GM19328 (cell line): ENCODE measurements around the gene ZNF469.
"Not testable (repeated sequence)": the region's sequence is repeated elsewhere in the genome, so short reads cannot be mapped to it uniquely, and the experiment has no call there.

ENCODE experiments used
- ATAC-seq: cut with Tn5 transposase; IDR thresholded peaks from one replicate; pipeline ENCODE4 v1.9.1; 2021; ENCODE audit warnings: mild to moderate bottlenecking, moderate library complexity; ENCODE audit not compliant: unreplicated experiment

ZNF469 gene

DNA sequence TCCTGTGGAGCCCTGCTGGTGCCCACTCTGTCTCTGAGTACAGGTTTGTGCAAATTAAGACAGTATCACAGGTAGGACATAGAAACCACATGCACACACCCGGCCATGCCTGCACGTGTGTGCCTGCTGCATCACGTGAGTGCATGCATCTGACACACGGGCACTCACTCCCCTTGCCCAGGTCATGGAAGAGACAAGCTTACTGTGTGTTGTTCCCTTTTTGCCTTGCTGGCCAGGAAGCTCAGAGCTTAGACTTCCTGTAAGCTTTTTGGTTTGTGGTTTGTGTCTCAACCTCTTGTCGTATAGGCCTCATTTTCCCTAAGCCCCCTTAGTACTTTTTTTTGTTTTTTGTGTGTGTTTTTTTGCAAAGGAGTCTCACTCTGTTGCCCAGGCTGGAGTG lies 25.0 kb downstream of the ZNF469 start:
- ATAC-seq, result no peak

DNA sequence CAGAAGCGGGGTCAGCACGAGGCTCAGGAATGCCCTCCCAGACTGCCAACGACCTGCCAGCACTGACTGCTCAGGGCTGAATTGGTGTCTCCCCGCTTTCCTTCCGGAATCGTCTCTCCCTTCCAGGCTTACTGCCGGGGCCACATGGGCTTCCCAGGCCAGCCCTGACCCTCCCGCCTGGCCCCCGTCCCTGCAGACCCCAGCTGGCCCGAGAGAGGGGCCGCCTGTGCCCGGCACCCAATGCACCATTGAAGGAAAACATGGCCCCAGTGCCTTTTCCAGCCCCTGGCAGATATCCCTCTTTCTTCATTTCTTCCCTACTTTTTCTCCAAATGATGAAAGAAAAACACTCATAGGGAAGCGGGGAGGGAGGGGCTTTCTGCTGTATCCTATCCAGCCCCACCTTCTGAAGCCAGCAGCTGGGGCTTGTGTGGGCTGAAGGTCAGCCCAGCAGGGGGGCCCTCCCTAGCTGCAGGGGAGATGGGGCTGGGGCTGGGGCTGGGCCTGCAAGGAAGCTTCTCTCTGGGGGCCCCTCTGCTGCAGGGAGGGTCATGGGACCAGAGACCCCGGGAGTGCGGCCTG lies 25.9 kb downstream of the ZNF469 start:
- no peak for ATAC-seq

DNA sequence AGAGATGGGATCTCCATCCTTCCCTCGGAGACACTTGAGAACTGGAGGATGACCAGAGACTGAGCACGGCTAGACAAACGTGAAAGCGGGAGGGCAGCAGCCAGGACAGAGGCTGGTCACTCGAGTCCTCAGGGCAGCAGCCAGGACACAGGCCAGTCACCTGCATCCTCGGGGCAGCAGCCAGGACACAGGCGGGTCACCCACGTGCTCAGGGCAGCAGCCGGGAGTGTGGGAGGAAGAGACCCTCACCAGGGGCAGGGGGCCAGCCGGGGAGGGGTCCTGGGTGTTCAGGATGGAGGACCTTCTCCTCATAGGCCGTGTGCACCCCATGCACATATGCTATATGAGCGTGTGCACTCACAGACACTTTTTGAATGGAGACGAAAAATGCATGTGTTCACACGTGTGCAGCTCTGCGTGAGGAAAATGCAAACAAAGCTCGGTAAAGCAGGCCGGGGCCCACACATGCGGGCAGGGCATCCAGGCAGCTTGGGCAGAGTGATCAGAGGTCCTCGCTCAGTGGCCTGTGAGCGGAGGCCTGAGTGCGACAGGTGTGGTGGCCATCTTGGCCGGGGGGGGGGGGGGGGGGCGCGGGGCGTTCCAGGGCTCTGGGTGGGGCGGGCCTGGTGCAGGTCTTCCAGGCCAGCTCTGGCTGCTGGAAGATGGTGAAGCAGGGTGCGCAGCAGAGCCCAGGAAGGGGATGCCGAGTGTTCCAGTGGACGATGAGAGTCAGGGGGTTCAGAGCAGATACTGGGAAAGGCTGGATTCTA lies 26.7 kb downstream of the ZNF469 start:
- ATAC-seq, result no peak

DNA sequence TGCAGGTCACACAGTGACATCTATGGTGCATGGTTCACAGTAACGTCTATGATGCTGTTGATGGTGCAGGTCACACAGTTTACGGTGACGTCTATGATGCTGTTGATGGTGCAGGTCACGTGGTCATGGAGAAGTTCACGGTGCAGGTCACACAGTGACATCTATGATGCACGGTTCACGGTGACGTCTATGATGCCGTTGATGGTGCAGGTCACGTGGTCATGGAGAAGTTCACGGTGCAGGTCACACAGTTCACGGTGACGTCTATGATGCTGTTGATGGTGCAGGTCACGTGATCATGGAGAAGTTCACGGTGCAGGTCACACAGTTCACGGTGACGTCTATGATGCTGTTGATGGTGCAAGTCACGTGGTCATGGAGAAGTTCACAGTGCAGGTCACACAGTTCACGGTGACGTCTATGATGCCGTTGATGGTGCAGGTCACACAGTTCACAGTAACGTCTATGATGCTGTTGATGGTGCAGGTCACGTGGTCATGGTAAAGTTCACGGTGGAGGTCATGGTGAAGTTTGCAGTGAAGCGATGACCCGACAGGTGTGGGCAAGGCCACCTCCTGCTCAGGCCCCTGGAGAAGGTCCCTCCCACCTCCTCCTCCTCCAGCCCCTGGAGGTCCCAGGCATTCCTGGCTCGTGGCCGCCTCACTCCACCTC lies 27.7 kb downstream of the ZNF469 start:
- ATAC-seq, result not testable (repeated sequence)

DNA sequence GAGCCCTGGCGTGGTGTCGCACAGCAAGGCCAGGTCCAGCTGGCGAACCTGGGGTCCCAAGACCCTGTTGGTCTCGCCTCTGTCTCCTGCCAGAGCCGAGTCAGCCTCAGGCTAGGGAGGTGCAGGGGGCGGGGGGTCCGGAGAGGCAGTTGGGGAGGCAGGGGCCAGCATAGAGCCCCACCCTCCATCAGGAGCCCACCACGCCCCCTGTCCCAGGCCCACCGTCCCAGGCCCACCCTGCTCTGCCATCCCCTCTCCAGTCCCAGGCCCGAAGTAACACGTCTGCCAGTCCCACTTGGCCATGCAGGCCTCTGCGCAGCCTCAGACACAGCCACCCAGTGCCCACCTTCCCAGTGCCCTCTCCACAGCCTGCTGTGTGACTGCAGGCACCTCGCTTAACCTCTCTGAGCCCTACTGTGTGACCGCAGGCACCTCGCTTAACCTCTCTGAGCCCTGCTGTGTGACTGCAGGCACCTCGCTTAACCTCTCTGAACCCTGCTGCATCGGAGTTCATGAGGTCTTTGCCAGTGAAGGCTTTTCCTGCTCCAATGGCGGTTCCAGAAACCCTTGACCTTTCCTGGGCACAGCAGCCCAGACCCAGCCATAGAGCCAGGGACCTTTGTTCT lies 29.3 kb downstream of the ZNF469 start:
- ATAC-seq, result no peak

DNA sequence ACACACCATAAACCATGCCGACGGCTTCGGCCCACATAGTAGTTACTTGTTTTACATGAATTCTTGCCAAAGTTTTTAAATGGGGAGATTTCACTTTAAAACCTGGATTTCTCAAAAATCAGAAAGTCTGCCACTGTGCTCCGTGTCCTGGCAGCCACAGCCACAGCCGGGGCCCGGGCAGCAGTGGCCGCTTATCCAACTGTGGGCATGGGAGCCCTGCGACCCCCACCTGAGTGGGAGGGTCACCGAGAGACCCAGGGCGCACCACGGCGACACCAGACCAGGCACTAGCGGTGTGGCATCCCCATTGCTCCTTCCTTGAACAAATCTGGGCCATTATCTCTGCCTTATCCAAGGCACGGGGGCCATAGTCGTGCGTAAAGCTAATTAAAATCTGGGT lies 30.0 kb downstream of the ZNF469 start:
- no peak for ATAC-seq

DNA sequence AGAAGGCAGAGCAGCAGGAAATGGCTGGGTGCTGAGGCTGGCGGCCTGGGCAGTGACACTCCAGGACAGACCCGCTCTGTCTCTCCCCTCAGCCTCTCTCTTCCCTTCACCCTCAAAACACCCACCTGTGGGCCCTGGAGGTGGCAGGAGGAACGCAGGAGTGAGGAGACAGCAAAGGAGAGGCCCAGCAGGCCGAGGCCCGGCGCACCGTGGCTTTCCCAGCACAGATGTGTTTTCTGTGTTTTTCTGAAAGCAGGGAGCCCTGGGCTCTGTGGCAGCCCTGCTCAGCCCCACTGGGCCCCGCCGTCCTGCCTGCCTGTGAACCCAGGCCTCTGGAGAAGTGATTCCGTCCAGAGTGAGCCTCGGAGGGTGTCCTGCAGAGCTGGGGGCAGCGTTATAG lies 30.5 kb downstream of the ZNF469 start:
- ATAC-seq, result no peak

DNA sequence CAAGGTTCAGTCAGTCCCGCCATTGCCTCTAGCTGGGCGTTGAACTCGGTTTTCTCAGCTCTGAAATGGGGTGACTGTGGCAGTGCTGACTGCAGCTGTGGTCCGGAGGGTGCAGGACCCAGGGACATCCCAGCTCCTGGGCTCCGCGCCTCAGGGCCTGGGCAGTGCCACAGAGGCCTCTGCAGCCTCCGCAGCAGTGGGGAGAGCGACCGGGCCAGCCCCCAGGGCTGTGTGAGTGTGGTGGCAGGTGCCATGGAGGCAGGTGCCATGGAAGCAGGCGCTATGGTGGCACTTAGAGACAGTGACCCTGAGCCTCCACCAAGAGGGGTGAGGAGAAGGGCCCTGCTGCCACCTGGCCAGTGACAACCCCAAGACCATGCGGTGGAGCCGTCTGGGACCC lies 30.9 kb downstream of the ZNF469 start:
- no peak for ATAC-seq

DNA sequence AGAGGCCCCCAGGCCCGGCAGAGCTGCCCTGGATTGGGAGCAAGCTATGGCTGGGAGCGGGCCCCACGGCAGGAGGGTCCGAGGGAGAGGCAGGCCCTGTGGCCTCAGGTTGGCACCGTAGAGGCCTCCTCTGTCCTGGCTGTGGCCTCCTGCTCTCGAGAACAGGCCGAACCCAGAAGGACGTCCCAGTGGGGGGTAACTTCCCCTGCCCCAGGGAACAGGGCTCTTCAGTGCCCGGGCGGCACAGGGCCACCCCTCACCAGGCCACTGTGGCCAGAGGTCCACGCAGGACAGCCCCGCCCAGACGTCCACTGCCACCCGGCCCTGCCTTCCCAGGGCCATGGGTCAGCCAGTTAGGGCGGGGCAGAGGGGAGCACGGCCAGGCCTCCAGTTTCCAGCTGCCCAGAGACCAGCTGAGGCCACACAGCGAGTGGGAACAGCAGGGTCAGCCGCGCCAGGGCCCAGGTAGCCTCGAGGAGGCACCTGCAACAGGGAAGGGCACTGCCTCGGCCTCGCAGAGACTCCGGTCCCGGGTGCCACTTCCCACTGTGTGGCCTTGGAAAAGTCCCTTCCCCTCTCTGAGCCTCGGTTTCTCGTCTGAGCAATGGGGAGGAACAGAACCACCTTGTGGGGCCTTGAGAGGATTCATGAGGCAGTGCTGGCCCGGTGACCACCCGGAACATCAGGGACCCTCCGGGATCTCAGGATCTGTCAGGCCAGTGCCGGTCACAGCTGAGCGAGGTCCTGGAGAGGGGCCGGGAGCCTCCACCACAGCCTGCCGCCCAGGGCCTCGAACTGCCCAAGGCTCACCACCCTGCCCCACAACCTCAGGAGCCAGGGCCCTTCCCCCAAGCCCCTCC lies 32.0 kb downstream of the ZNF469 start:
- ATAC-seq, result no peak

DNA sequence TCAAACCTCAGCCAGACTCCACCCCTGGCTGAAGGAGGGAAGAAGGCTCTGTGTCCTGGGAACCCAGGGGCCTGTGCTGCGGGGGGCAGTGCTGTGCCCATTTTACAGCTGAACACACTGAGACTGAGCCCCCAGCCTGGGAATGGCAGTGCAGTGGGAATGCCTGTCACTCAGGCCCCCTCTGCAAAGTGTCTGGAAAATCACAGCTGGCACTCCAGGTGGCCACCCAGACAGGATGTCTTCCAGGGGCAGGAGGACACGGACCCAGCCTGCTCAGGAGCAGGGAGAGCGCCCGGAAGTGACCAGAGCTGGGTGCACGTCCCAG lies 32.6 kb downstream of the ZNF469 start:
- no peak for ATAC-seq

DNA sequence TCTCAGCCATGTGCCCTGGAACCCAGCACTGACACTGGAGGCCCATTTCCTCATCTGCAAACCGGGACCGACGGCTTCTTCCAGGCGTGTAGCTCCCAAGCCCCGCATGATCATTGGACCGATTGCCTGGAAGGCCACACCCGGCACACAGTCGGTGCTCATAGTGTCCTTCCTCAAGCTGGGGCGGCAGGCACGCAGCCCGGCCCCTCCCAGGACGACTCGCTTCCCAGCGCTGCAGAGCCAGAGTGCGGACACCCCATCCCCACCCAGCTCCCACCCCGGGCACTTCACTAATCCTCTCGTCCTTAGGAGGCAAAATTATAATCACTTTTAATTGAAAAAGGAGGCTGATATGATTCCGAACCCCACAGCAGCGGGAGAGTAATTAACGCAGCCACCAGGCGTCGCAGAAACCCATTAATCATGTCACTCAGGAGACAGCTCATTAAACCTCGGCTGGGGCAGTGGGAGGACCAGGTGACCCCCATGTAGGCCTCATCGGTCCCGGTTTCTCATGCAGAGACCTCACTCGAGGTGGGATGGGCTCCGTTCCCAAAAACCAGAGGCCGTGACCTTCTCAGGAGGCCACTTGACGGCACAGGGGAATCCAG lies 33.1 kb downstream of the ZNF469 start:
- ATAC-seq, result no peak

DNA sequence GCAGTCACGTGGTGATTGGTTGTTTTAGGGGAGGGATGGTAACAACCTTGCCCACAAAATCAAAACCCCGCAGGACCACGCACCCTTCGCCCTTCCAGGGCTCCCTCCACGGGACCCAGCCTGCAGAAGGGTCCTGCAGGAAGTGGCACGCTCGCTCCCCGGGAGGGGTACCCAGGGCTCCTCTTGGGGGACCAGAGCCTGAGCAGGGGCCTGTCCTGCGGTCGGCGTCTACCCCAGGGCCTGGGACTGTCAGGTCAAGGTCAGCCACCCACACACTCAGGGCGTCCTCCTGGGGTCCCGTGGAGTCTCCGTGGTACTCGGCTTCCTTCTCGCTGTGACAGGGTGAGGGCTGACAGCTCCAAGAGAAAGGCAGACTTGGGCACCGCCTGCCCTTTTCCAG lies 33.9 kb downstream of the ZNF469 start:
- ATAC-seq, result no peak

DNA sequence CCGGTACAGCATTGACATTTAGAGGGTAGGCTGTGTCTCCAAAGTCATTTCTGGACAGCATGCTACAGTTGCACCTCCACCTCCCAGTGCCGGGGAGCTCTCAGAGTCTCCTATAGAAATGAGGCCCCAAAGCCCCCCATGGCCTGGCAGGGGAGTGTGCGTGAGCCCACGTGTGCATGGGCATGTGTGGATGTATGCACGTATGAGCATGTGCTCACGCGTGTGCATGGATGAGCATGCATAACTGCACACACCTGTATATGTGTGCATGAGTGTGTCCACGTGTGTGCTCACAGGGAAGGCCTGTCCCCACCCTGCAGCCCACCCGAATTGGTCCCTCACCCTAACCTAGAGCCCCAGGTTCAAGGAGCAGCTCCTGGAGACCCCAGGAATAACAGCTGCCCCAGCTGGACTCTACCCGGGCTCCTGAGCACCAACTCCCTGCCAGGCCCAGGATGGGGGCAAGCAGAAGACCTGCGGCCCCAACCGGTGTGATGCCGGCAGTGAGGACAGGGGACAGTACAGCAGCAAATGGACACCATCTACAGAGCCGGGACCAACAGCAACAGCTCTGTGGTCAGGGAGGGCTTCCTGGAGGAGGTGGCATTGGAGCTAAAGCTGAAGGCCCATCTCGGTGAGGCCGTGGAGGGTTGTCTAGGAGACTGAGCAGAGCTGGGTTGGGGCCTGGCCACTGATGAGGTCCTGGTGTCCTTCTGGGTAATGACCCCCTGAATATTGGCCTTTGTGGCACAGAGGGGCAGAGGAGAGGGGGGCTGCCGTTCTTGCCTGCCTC lies 35.1 kb downstream of the ZNF469 start:
- no peak for ATAC-seq

DNA sequence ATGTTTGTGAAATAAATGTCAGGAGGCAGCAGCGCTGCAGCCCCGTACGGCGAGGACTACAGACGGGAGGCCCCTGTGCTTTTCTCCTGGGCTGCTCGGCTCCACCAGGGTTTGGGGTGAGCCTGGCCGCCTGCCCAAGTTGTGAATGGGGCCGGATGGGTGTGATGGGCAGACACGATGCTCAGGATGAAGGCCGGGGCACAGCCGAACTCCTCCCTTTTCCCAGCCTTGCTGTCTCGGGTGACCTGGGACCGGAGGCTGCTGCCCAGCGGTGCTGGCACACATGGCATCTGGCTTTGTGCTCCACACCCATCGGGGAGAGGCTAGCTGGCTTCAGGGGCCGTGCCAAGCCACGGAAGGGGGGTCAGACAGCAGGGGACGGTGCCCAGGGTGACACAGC lies 36.1 kb downstream of the ZNF469 start:
- no peak for ATAC-seq

DNA sequence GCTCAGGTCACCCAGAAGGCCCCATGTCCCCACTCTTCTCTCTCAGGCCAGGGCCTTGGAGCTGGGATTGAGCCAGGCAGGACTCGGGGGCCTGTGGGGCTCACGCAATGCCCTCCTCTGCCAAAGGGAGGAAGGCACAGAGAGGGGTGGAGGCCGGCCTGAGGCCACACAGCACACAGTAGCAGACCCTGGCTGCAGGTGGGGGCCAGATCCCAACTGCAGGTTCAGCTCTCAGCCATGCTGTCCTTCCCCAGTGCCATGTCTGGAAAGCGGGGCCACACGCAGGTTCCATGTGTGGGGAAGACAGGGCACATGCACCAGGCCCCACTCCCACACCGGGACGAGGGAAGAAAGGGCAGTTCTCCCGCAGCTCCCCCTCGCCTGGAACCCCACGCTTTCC lies 37.0 kb downstream of the ZNF469 start:
- ATAC-seq, result no peak

DNA sequence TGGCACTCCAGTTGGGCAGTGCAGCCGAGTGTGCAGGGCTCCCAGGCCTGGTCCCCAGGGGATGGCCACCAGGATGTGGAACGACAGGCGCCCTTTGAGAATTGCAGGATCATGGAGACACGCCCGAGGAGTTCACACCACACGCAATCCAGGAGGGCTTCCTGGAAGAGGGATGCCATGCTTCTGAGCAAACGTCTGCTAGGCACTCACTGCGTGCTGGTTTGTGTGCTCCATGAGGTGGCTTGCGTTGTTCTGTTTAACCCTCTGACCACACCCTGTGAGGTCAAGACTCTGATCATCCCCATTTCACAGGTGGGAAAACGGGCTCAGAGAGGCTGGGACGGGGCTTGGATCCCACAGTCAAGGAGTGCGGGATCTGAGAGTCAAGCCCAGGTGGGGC lies 37.7 kb downstream of the ZNF469 start:
- ATAC-seq, result no peak

DNA sequence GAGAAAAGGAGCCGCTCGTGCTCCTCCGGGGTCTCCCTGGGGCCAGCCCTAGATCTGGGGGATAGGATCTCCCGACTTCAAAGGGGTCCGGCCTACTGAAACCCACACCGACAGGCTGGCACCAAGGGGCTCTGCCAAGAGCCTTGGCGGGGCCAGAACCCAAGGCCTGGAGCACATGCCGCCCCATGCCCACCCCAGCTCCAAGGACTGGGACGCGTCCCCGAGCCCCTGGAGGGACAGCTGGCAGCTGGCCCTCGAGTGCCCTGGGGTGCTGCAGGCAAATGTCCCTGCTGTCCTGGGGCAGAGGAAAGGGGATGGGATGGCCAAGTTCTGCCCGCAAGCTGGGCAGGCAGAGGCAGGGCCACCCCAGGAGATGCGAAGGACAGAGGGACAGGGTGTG lies 38.5 kb downstream of the ZNF469 start:
- no peak for ATAC-seq

DNA sequence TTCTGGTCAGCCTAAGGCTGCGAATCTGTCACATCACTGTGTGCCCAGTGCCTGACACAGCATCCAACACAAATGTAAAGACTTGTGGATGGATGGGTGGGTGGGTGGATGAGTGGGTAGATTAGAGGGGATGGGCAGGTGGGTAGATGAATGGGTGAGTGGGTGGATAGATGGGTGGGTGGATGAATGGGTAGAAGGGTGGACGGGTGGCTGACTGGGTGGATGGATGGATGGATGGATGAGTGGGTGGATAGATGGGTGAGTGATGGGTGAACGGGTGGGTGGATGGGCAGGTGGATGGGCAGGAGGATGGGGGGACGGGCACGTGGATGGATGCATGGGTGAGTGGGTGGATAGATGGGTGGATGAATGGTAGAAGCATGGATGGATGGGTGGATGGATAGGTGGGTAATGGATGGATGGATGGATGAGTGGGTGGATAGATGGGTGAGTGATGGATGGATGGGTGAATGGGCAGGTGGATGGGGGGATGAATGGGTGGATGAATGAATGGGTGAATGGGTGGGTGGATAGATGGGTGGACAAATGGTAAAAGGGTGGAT lies 39.2 kb downstream of the ZNF469 start:
- no peak for ATAC-seq

DNA sequence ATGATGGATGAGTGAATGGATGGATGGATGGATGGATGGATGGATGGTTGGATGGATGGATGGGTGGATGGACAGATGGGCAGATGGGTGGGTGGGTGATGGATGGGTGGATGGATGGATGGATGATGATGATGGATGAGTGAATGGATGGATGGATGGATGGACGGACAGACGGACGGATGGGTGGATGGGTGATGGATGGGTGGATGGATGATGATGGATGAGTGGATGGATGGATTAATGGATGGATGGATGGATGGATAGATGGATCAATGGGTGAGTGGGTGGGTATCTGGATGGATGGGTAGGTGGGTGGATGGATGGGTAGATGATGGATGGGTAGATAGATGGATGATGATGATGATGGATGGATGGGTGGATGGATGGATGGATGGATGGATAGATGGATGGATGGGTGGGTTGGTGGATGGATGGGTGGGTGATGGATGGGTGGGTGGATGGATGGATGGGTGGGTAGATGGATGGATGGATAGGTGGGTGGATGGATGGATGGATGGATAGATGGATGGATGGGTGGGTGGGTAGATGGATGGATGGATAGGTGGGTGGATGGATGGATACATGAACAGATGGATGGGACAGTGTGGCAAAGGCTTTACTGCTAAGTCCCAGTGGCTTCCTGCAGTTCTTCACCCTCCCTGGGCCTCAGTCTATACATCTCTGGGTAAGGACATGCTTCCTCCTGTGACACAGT lies 40.1 kb downstream of the ZNF469 start:
- no peak for ATAC-seq
